Neural progenitor cell (in vitro differentiated cells): Measurements from ENCODE around the gene LRRTM4.

Source experiments
- EZH2 ChIP-seq: fragments of 200-600 bp; sonication (generic); IDR thresholded peaks from 2 replicates; pipeline ENCODE4 v1.6.1; 2017; ENCODE audit warnings: antibody characterized with exemption, mild to moderate bottlenecking, moderate library complexity
- TF ChIP-seq, protein P1 (sequence below): fragments of 200-600 bp; sonication (generic); IDR thresholded peaks from 2 replicates; pipeline ENCODE4 v1.5.1; 2017; ENCODE audit warnings: antibody characterized with exemption, mild to moderate bottlenecking

DNA sequence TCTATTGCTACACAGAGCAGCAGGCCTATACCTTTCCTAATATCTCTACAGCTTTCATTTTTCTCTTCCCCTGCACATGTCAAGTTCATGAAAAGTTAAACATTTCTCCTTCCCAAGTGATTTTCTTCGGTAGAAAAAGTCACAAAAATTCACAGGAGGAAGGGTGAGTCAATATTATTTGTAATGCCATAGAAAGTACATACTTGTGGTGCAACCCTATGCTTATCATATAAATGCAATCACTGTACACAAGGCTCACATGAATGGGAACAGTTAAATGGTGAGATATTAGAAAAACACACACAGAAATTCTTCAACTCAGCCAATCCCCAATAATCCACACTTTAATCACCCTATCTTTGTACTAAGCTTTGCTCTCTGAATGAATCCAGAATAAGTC lies 651.6 kb downstream of the LRRTM4 start:
- TF ChIP-seq, protein P1, sequence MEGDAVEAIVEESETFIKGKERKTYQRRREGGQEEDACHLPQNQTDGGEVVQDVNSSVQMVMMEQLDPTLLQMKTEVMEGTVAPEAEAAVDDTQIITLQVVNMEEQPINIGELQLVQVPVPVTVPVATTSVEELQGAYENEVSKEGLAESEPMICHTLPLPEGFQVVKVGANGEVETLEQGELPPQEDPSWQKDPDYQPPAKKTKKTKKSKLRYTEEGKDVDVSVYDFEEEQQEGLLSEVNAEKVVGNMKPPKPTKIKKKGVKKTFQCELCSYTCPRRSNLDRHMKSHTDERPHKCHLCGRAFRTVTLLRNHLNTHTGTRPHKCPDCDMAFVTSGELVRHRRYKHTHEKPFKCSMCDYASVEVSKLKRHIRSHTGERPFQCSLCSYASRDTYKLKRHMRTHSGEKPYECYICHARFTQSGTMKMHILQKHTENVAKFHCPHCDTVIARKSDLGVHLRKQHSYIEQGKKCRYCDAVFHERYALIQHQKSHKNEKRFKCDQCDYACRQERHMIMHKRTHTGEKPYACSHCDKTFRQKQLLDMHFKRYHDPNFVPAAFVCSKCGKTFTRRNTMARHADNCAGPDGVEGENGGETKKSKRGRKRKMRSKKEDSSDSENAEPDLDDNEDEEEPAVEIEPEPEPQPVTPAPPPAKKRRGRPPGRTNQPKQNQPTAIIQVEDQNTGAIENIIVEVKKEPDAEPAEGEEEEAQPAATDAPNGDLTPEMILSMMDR = no peak
- no peak for TF ChIP-seq EZH2
